VCaP (cell line): ENCODE measurements around the gene ZMYM2.

Experiments used
- H3K27ac ChIP-seq: fragments of 450-650 bp; 2 replicates; pipeline ENCODE4 v1.5.1; 2017
- CTCF ChIP-seq: fragments of 450-650 bp; conservative IDR thresholded peaks from 2 replicates; pipeline ENCODE4 v1.5.1; 2017; ENCODE audit warnings: mild to moderate bottlenecking, moderate library complexity

The ZMYM2 gene

GRCh38 chr13:20128459-20128931 lies 170.0 kb downstream of the ZMYM2 start:
- H3K27ac ChIP-seq = peak overlapping the region; percentile 93
- peak; percentile 72 for TF ChIP-seq CTCF

- no peak for TF ChIP-seq CTCF
Observed at GRCh38 chr13:20129076-20129475, 170.5 kb downstream of the ZMYM2 start.

GRCh38 chr13:20130012-20130411 lies 171.5 kb downstream of the ZMYM2 start:
- TF ChIP-seq CTCF = no peak
- H3K27ac ChIP-seq = no peak overlapping the region

More at GRCh38 chr13:20129076-20129475, 170.5 kb downstream of the ZMYM2 start:
- peak overlapping the region; percentile 93 for H3K27ac ChIP-seq

GRCh38 chr13:20130652-20131051 lies 172.1 kb downstream of the ZMYM2 start:
- H3K27ac ChIP-seq = no peak overlapping the region
- TF ChIP-seq CTCF = no peak

- TF ChIP-seq CTCF = no peak
- H3K27ac ChIP-seq = peak overlapping the region; percentile 40
Observed at GRCh38 chr13:20131057-20131832, 172.7 kb downstream of the ZMYM2 start.

- TF ChIP-seq CTCF = no peak
- peak overlapping the region; percentile 40 for H3K27ac ChIP-seq
Observed at GRCh38 chr13:20132052-20132634, 173.6 kb downstream of the ZMYM2 start.

GRCh38 chr13:20134732-20135131 lies 176.2 kb downstream of the ZMYM2 start:
- TF ChIP-seq CTCF = no peak
- H3K27ac ChIP-seq = no peak overlapping the region
